HEK293 (cell line): ENCODE measurements around the gene ZFR2.

Experiments used
- CTCF ChIA-PET: fragments of 350-600 bp; formaldehyde crosslinking; extraction: SDS; loops from one replicate; lab custom pipeline; 2021; ENCODE audit warnings: antibody characterized with exemption; lab: Yijun Ruan, JAX
- POLR2A ChIA-PET: fragments of 300-600 bp; formaldehyde crosslinking; extraction: SDS; loops from one replicate; lab custom pipeline; 2020; ENCODE audit warnings: antibody characterized with exemption, inconsistent platforms; lab: Yijun Ruan, JAX
- H3K27ac ChIP-seq: fragments of 200-500 bp; sonication (Bioruptor generic); 2 replicates; pipeline ENCODE4 v1.5.1; 2014; ENCODE audit warnings: low read depth, low read length, control low read depth, inconsistent platforms; ENCODE audit errors: extremely low read depth
- H3K36me3 ChIP-seq, 2 experiments: fragments of 200-500 bp in 1 of 2; sonication (Bioruptor generic) in 1 of 2; 1 replicate in 1 of 2; 2 replicates in 1 of 2; pipeline ENCODE4 v1.5.1; 2014 to 2017; ENCODE audit warnings: inconsistent platforms in 2 of 2, low read length in 2 of 2; ENCODE audit not compliant: control insufficient read depth in 2 of 2, insufficient read depth in 1 of 2
- H3K4me1 ChIP-seq: fragments of 200-500 bp; sonication (Bioruptor generic); 2 replicates; pipeline ENCODE4 v1.5.1; 2014; ENCODE audit warnings: mild to moderate bottlenecking, low read length, inconsistent platforms; ENCODE audit not compliant: control insufficient read depth, insufficient read depth
- H3K4me3 ChIP-seq: 2 replicates; pipeline ENCODE4 v1.5.1; 2011; ENCODE audit warnings: low read depth, mild to moderate bottlenecking, control low read depth, low read length, moderate library complexity
- H3K9me3 ChIP-seq: fragments of 200-500 bp; sonication (Bioruptor generic); 2 replicates; pipeline ENCODE4 v1.5.1; 2014; ENCODE audit warnings: low read depth, low read length, inconsistent platforms; ENCODE audit not compliant: control insufficient read depth, insufficient read depth
- CTCF ChIP-seq: fragments of 450-650 bp; formaldehyde crosslinking; IDR thresholded peaks from 2 replicates; pipeline ENCODE4 v1.5.1; 2016; ENCODE audit warnings: missing biosample characterization, missing genetic modification characterization
- GLI4 ChIP-seq: fragments of 450-650 bp; formaldehyde crosslinking; IDR thresholded peaks from 2 replicates; pipeline ENCODE4 v1.5.1; 2016; ENCODE audit warnings: missing biosample characterization, missing genetic modification characterization
- GLIS1 ChIP-seq: fragments of 450-650 bp; formaldehyde crosslinking; IDR thresholded peaks from 2 replicates; pipeline ENCODE4 v1.5.1; 2016; ENCODE audit warnings: missing biosample characterization, missing genetic modification characterization
- GLIS2 ChIP-seq: fragments of 450-650 bp; formaldehyde crosslinking; IDR thresholded peaks from 2 replicates; pipeline ENCODE4 v1.5.1; 2016; ENCODE audit warnings: missing biosample characterization, missing genetic modification characterization
- KLF9 ChIP-seq: fragments of 450-650 bp; formaldehyde crosslinking; IDR thresholded peaks from 2 replicates; pipeline ENCODE4 v1.5.1; 2016; ENCODE audit warnings: missing biosample characterization, missing genetic modification characterization, low read depth
- MEIS1 ChIP-seq: sonication (generic); formaldehyde crosslinking; IDR thresholded peaks from 2 replicates; pipeline ENCODE4 v1.8.1; 2022; ENCODE audit warnings: missing genetic modification reagents, mild to moderate bottlenecking, borderline replicate concordance
- SCRT1 ChIP-seq: fragments of 450-650 bp; formaldehyde crosslinking; IDR thresholded peaks from 2 replicates; pipeline ENCODE4 v1.5.1; 2016; ENCODE audit warnings: missing biosample characterization, missing genetic modification characterization, borderline replicate concordance
- ZFP37 ChIP-seq: fragments of 450-650 bp; formaldehyde crosslinking; IDR thresholded peaks from 2 replicates; pipeline ENCODE4 v1.5.1; 2016; ENCODE audit warnings: missing biosample characterization, missing genetic modification characterization
- ZIC2 ChIP-seq: fragments of 450-650 bp; formaldehyde crosslinking; IDR thresholded peaks from 2 replicates; pipeline ENCODE4 v1.5.1; 2016; ENCODE audit warnings: missing biosample characterization, missing genetic modification characterization
- ZNF133 ChIP-seq: fragments of 450-650 bp; formaldehyde crosslinking; IDR thresholded peaks from 2 replicates; pipeline ENCODE4 v1.5.1; 2016; ENCODE audit warnings: missing biosample characterization, missing genetic modification characterization
- ZNF157 ChIP-seq: fragments of 450-650 bp; formaldehyde crosslinking; IDR thresholded peaks from 2 replicates; pipeline ENCODE4 v1.5.1; 2016; ENCODE audit warnings: missing biosample characterization, missing genetic modification characterization
- ZNF16 ChIP-seq: fragments of 450-650 bp; formaldehyde crosslinking; IDR thresholded peaks from 2 replicates; pipeline ENCODE4 v1.5.1; 2016; ENCODE audit warnings: low read depth, missing biosample characterization, missing genetic modification characterization
- ZNF266 ChIP-seq: fragments of 450-650 bp; formaldehyde crosslinking; IDR thresholded peaks from 2 replicates; pipeline ENCODE4 v1.5.1; 2016; ENCODE audit warnings: missing biosample characterization, missing genetic modification characterization, low read depth
- ZNF302 ChIP-seq: fragments of 450-650 bp; formaldehyde crosslinking; IDR thresholded peaks from 2 replicates; pipeline ENCODE4 v1.5.1; 2016; ENCODE audit warnings: missing biosample characterization, missing genetic modification characterization, low read depth
- ZNF354C ChIP-seq: fragments of 450-650 bp; formaldehyde crosslinking; IDR thresholded peaks from 2 replicates; pipeline ENCODE4 v1.5.1; 2016; ENCODE audit warnings: missing biosample characterization, missing genetic modification characterization, low read depth, borderline replicate concordance
- ZNF391 ChIP-seq: fragments of 450-650 bp; formaldehyde crosslinking; IDR thresholded peaks from 2 replicates; pipeline ENCODE4 v1.5.1; 2016; ENCODE audit warnings: low read depth, missing biosample characterization, missing genetic modification characterization, borderline replicate concordance
- ZNF404 ChIP-seq: fragments of 450-650 bp; formaldehyde crosslinking; IDR thresholded peaks from 2 replicates; pipeline ENCODE4 v1.5.1; 2017; ENCODE audit warnings: missing biosample characterization, missing genetic modification characterization
- ZNF426 ChIP-seq: fragments of 450-650 bp; formaldehyde crosslinking; IDR thresholded peaks from 2 replicates; pipeline ENCODE4 v1.5.1; 2017; ENCODE audit warnings: missing biosample characterization, missing genetic modification characterization, mild to moderate bottlenecking, inconsistent platforms, moderate library complexity
- ZNF521 ChIP-seq: fragments of 450-650 bp; formaldehyde crosslinking; IDR thresholded peaks from 2 replicates; pipeline ENCODE4 v1.5.1; 2017; ENCODE audit warnings: missing biosample characterization, mild to moderate bottlenecking, missing genetic modification characterization
- ZNF530 ChIP-seq: fragments of 450-650 bp; formaldehyde crosslinking; IDR thresholded peaks from 2 replicates; pipeline ENCODE4 v1.5.1; 2016; ENCODE audit warnings: low read depth, missing biosample characterization, missing genetic modification characterization
- ZNF660 ChIP-seq: fragments of 450-650 bp; IDR thresholded peaks from 2 replicates; pipeline ENCODE4 v1.5.1; 2018; ENCODE audit warnings: missing biosample characterization, mild to moderate bottlenecking, missing genetic modification characterization
- TF ChIP-seq, protein P1 (sequence below): fragments of 450-650 bp; formaldehyde crosslinking; IDR thresholded peaks from 2 replicates; pipeline ENCODE4 v1.5.1; 2017; ENCODE audit warnings: missing biosample characterization, missing genetic modification characterization

The ZFR2 gene

GRCh38 chr19:3867971-3868769 lies 668 bp downstream of the ZFR2 start:
- ChIA-PET CTCF (interaction anchor here (0.6 kb wide), 1 partner anchor 106 kb away, joined by 3 read pairs; the partner anchor contains the start of gene MRPL54), POLR2A (no interaction called here)
- H3K4me3 ChIP-seq, result no peak overlapping the region
- TF ChIP-seq ZNF266 (no peak), ZNF426 (tag by site-specific recombination) (no peak), ZNF354C (tag by site-specific recombination) (no peak), ZNF404 (no peak), ZNF157 (tag by site-specific recombination) (no peak), SCRT1 (tag by site-specific recombination) (no peak), ZFP37 (tag by site-specific recombination) (no peak), ZNF660 (tag by site-specific recombination) (no peak), ZNF530 (tag by site-specific recombination) (no peak), KLF9 (no peak)
- no peaks in the 10 kb centered on the region for H3K36me3 ChIP-seq
- no peaks in the 10 kb centered on the region for H3K9me3 ChIP-seq
- no peak overlapping the region for H3K27ac ChIP-seq
- no peaks in the 10 kb centered on the region for H3K4me1 ChIP-seq

DNA sequence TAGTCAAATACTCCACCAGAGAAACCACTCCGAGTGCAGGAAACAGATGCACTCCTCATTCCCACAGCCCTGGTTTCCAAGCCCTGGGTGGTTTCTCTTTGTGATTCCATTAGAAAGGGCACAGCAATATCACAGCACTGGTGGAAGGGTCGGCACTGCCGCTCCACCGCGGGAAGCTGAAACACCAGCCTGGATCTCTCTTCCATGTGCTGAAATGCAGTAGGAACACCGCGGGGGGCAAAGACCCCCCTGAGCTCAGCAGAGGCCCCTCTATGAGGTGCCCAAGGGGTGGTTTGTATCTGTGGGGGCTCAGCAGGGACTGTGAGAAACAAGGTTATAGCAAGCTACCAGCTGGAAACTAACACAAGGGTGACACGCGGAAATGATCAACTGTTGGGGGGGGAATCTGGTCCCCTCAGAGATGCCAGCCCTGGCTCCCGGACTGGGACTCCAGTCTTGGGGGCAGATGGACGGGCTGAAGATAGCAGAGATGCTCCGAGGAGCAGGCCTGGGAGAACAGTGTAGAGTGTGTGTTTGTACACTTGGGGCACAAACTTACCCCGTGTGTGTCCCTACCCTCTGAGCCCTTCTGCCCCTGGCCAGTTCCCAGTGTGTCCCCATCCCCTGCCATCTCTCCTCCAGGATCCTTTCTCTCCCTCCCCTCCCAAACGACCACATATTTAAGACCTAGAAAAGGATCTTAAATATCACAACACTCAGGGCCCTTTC lies 1.8 kb downstream of the ZFR2 start:
- Histone ChIP-seq H3K27ac (no peak overlapping the region), H3K36me3 (no peaks in the 10 kb centered on the region), H3K9me3 (no peaks in the 10 kb centered on the region)
- POLR2A ChIA-PET, result no interaction called here
- peak; percentile 26; the same call in 1 of the 2 replicates for TF ChIP-seq GLIS2 (tag by site-specific recombination)
- TF ChIP-seq GLIS1, result peak; percentile 75
- TF ChIP-seq GLI4, result no peak
- TF ChIP-seq ZIC2 (tag by site-specific recombination), result peak; percentile 86
- TF ChIP-seq MEIS1 (CRISPR knock-in tag), result no peak
- TF ChIP-seq ZNF391 (tag by site-specific recombination), result no peak
- TF ChIP-seq, protein P1, sequence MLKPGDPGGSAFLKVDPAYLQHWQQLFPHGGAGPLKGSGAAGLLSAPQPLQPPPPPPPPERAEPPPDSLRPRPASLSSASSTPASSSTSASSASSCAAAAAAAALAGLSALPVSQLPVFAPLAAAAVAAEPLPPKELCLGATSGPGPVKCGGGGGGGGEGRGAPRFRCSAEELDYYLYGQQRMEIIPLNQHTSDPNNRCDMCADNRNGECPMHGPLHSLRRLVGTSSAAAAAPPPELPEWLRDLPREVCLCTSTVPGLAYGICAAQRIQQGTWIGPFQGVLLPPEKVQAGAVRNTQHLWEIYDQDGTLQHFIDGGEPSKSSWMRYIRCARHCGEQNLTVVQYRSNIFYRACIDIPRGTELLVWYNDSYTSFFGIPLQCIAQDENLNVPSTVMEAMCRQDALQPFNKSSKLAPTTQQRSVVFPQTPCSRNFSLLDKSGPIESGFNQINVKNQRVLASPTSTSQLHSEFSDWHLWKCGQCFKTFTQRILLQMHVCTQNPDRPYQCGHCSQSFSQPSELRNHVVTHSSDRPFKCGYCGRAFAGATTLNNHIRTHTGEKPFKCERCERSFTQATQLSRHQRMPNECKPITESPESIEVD (tag by site-specific recombination), result no peak
- TF ChIP-seq CTCF (tag by site-specific recombination), result no peak
- TF ChIP-seq ZNF133, result no peak
- no peak for TF ChIP-seq ZNF521 (tag by site-specific recombination)
- TF ChIP-seq ZNF302 (tag by site-specific recombination), result no peak
- no peak for TF ChIP-seq ZNF16 (tag by site-specific recombination)
- TF ChIP-seq, all 188 proteins: peak for 3
- H3K4me1 ChIP-seq, result no peaks in the 10 kb centered on the region
- CTCF ChIA-PET, result interaction anchor here (0.6 kb wide), 1 partner anchor 22 kb away, joined by 3 read pairs; no protein-coding TSS in a partner anchor
- H3K4me3 ChIP-seq, result no peak overlapping the region
